ENCODE measurements around the gene C1orf232. TPM values are rescaled to one million over a fixed set of nuclear protein-coding genes. Genes with fewer than 3 reads are reported as not detected.

C1orf232 gene
- total and polyA plus RNA-seq, 9 of the 15 experiments (the other 6 are each of a cell fraction or from before 2014, with no cell fraction given), result not detected

GRCh38 chr1:26145041-26145959 lies 23.5 kb downstream of the C1orf232 start (continued):
- TF ChIP-seq XRCC5 (IDR thresholded peaks at IDR 0.05; ENCODE audit: low read depth, low read length), result no peak; the same call in 1 of the 2 replicates
- TF ChIP-seq GTF3C2 (IDR thresholded peaks at IDR 0.05; ENCODE audit: borderline replicate concordance, extremely low read depth, insufficient read length), result no peak
- TF ChIP-seq PATZ1 (CRISPR knock-in tag; IDR thresholded peaks at IDR 0.05; ENCODE audit: borderline replicate concordance), result no peak
- TF ChIP-seq JUND (IDR thresholded peaks at IDR 0.05; ENCODE audit: borderline replicate concordance, low read depth, low read length), result no peak; the same call in 1 of the 2 replicates
- peak; percentile 48; the same call in 1 of the 3 replicates for TF ChIP-seq JUND (tag; IDR thresholded peaks at IDR 0.05; ENCODE audit: borderline replicate concordance, low read depth, low read length)
- peak; percentile 32; the same call in 1 of the 2 replicates for TF ChIP-seq SP1 (CRISPR knock-in tag; IDR thresholded peaks at IDR 0.05)
- TF ChIP-seq ZNF609 (CRISPR knock-in tag; IDR thresholded peaks at IDR 0.05; ENCODE audit: borderline replicate concordance), result no peak
- TF ChIP-seq ZNF384 (IDR thresholded peaks at IDR 0.05; ENCODE audit: low read depth, low read length), result no peak
- TF ChIP-seq, protein P1, sequence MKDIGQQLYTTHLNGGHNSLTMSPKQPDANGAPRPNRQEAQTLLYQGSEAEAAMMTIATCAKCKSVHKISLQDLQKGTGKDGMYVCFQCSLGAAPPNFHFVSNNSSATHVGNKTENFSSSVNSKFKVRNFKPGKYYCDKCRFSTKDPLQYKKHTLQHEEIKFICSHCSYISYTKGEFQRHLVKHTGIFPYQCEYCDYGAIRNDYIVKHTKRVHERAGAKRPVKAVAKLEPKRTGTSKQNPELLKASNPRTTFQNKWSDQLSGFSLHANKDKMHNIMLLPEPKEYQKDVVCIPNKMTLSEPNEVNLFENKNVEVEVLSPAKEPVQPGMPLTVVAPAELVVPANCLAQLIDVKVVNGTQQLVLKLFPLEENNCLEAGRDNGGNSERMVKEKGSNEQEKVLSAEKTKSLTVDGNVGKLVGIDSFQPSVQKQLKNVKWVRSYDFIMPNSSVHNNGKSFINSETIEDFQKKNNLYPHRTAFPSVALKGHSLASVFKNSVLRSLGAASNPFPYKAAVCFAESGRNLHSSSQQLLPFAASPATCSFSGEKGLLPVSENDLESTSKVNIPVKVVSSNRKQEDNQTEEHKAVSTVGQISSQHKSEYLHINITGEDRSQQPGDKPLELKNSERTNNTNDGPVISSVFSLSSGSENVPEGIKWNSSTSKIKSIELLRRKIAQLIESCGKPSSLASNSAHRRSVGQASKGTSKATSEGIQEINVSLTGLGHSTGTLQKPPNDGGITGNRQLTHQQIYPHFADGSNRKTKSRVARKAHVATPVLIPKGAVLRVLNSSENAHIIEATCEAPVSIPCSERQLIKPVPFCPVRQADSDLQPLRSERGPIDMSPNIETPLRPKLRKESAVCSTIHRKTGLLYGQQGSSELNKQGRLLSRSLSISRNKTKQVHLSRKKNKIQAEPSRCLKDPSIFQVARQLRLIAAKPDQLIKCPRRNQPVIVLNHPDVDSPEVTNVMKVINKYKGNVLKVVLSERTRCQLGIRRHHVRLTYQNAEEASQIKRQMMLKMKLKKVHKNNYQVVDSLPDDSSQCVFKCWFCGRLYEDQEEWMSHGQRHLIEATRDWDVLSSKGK (CRISPR knock-in tag; IDR thresholded peaks at IDR 0.05), result no peak
